Dedifferentiated amniotic fluid mesenchymal stem cell (primary cell): Measurements from ENCODE around the gene KLHDC10.
"Not testable (repeated sequence)": the region's sequence is repeated elsewhere in the genome, so short reads cannot be mapped to it uniquely, and the experiment has no call there.

Experiments
- DNase-seq: peaks from one replicate; pipeline ENCODE4 v3.0.0-alpha.2; 2016; ENCODE audit errors: extremely low spot score

The KLHDC10 gene

GRCh38 chr7:130156140-130156539 is 85.8 kb downstream of the KLHDC10 start:
- no peak for DNase-seq

GRCh38 chr7:130157700-130158099 is 87.4 kb downstream of the KLHDC10 start:
- no peak for DNase-seq

- DNase-seq: no peak
Measured at GRCh38 chr7:130160023-130160422, 89.7 kb downstream of the KLHDC10 start.

GRCh38 chr7:130160455-130160854 is 90.1 kb downstream of the KLHDC10 start:
- DNase-seq: no peak

GRCh38 chr7:130162196-130162595 is 91.9 kb downstream of the KLHDC10 start:
- DNase-seq: no peak

- DNase-seq: no peak
Measured at GRCh38 chr7:130174237-130174959, 104.1 kb downstream of the KLHDC10 start.

- no peak for DNase-seq
Measured at GRCh38 chr7:130178251-130178650, 107.9 kb downstream of the KLHDC10 start.

- DNase-seq: no peak
Measured at GRCh38 chr7:130179631-130180030, 109.3 kb downstream of the KLHDC10 start.

GRCh38 chr7:130180571-130181262 is 110.4 kb downstream of the KLHDC10 start:
- no peak for DNase-seq

- DNase-seq: no peak
Measured at GRCh38 chr7:130181263-130181605, 110.9 kb downstream of the KLHDC10 start.

GRCh38 chr7:130182990-130183389 is 112.7 kb downstream of the KLHDC10 start:
- DNase-seq: no peak

GRCh38 chr7:130184349-130184748 is 114.0 kb downstream of the KLHDC10 start:
- not testable (repeated sequence) for DNase-seq
